ENCODE results near the gene RMND1. TPM values are rescaled to one million over a fixed set of nuclear protein-coding genes. Genes with fewer than 3 reads are reported as not detected.
A peak's percentile ranks its signal among the peaks of the same experiment; 100 is the strongest.

Gene RMND1
- total RNA-seq, 1 donor: 56.5 TPM

- peaks cover 75% of the 10 kb centered on the region for H3K79me2 ChIP-seq (ENCODE audit: insufficient read depth, low read length)
- peaks cover 44% of the 10 kb centered on the region for H3K4me1 ChIP-seq (ENCODE audit: insufficient read depth, low read length)
These were observed 61.0 kb downstream of the RMND1 start for GRCh38 chr6:151390851-151391470.

GRCh38 chr6:151390276-151390850 lies 61.6 kb downstream of the RMND1 start:
- peak; percentile 99 for DNase-seq (ENCODE audit: insufficient read length, low spot score, missing footprints)
- Histone ChIP-seq H2AFZ (ENCODE audit: low read length) (no peak overlapping the region), H3K4me1 (ENCODE audit: insufficient read depth, low read length) (peaks cover 44% of the 10 kb centered on the region), H3K4me3 (ENCODE audit: insufficient read depth, low read length) (peak overlapping the region; percentile 88), H3K9me3 (ENCODE audit: low read depth, low read length) (no peaks in the 10 kb centered on the region), H3K27ac (ENCODE audit: low read depth, low read length) (peak overlapping the region; percentile 82), H3K79me2 (ENCODE audit: insufficient read depth, low read length) (peaks cover 72% of the 10 kb centered on the region), H3K4me2 (ENCODE audit: insufficient read depth, low read length) (no peak overlapping the region), H3K27me3 (ENCODE audit: insufficient read depth, low read length) (no peaks in the 10 kb centered on the region), H3K36me3 (ENCODE audit: insufficient read depth, low read length) (no peaks in the 10 kb centered on the region), H4K20me1 (ENCODE audit: insufficient read depth, low read length) (peaks cover 33% of the 10 kb centered on the region)
- TF ChIP-seq CTCF (IDR thresholded peaks at IDR 0.05; ENCODE audit: extremely low read depth, low read depth, low read length): no peak

More at GRCh38 chr6:151390851-151391470, 61.0 kb downstream of the RMND1 start:
- TF ChIP-seq CTCF (IDR thresholded peaks at IDR 0.05; ENCODE audit: extremely low read depth, low read depth, low read length): no peak
- no peaks in the 10 kb centered on the region for H3K9me3 ChIP-seq (ENCODE audit: low read depth, low read length)
- peak; percentile 94 for DNase-seq (ENCODE audit: insufficient read length, low spot score, missing footprints)
- no peak overlapping the region for H2AFZ ChIP-seq (ENCODE audit: low read length)
- H3K27me3 ChIP-seq (ENCODE audit: insufficient read depth, low read length): no peaks in the 10 kb centered on the region
- H3K36me3 ChIP-seq (ENCODE audit: insufficient read depth, low read length): no peaks in the 10 kb centered on the region
- peak overlapping the region; percentile 64 for H3K27ac ChIP-seq (ENCODE audit: low read depth, low read length)
- peak overlapping the region; percentile 88 for H3K4me3 ChIP-seq (ENCODE audit: insufficient read depth, low read length)
- peaks cover 38% of the 10 kb centered on the region for H4K20me1 ChIP-seq (ENCODE audit: insufficient read depth, low read length)
- H3K4me2 ChIP-seq (ENCODE audit: insufficient read depth, low read length): peak overlapping the region; percentile 89

GRCh38 chr6:151389618-151390275 lies 62.2 kb downstream of the RMND1 start:
- Histone ChIP-seq H3K27ac (ENCODE audit: low read depth, low read length) (peak overlapping the region; percentile 82), H3K4me3 (ENCODE audit: insufficient read depth, low read length) (peak overlapping the region; percentile 88), H3K4me1 (ENCODE audit: insufficient read depth, low read length) (peaks cover 44% of the 10 kb centered on the region), H4K20me1 (ENCODE audit: insufficient read depth, low read length) (peaks cover 28% of the 10 kb centered on the region), H3K9me3 (ENCODE audit: low read depth, low read length) (no peaks in the 10 kb centered on the region), H2AFZ (ENCODE audit: low read length) (peak overlapping the region; percentile 76), H3K27me3 (ENCODE audit: insufficient read depth, low read length) (no peaks in the 10 kb centered on the region), H3K4me2 (ENCODE audit: insufficient read depth, low read length) (peak overlapping the region; percentile 91), H3K79me2 (ENCODE audit: insufficient read depth, low read length) (peaks cover 72% of the 10 kb centered on the region), H3K36me3 (ENCODE audit: insufficient read depth, low read length) (no peaks in the 10 kb centered on the region)
- DNase-seq (ENCODE audit: insufficient read length, low spot score, missing footprints): peak; percentile 87
- no peak for TF ChIP-seq CTCF (IDR thresholded peaks at IDR 0.05; ENCODE audit: extremely low read depth, low read depth, low read length)

Measured in osteoblast (primary cell).